ENCODE results near the gene WWC1.

WWC1 gene

DNA sequence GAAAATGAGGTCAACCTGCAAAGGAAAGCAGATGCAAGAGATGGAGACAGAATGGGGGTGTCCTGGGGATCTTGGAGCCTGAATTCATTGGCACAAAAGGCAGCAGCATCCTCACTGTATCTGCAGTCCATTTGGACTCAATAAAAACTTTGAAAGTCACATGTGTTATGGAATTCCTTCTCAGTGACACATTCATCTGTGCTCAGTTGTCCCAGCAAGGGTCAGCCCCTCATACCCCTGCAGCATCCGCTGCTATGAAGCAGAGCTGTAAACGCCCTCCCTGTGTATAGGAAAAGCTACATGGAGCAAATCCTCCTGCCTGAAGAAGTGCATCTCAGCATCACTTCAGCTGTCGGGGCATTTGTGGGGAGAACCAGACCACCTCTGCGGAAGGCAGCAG, 180.3 kb downstream of the WWC1 start:
- Histone ChIP-seq H3K4me1 (ENCODE audit: insufficient read depth, low read length) (peaks cover 6% of the 10 kb centered on the region), H3K9ac (ENCODE audit: low read depth, low read length) (no peak overlapping the region), H3K9me3 (ENCODE audit: control insufficient read depth, insufficient read depth, low read length) (no peaks in the 10 kb centered on the region), H3K36me3 (ENCODE audit: insufficient read depth, low read length) (no peaks in the 10 kb centered on the region)

DNA sequence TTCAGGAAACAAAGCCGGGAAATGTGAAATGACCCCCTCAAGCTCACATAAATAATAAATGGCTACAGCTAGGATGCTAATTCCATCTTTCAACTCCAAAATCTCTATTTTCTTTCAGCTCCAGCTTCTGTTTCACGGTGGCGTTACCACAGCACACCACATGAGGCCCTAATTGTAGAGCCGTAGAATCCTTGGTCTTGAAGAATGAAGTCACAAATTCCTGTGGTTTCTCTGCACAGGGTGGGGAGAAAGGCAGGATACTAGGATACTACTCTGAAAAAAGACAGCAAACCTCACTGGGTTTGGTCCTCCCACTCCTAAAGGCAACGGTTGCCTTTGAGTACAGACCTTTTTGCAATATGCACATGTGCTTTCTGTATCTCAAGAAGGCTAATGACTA, 180.9 kb downstream of the WWC1 start:
- Histone ChIP-seq H3K4me1 (ENCODE audit: insufficient read depth, low read length) (peaks cover 6% of the 10 kb centered on the region), H3K9ac (ENCODE audit: low read depth, low read length) (no peak overlapping the region), H3K9me3 (ENCODE audit: control insufficient read depth, insufficient read depth, low read length) (no peaks in the 10 kb centered on the region), H3K36me3 (ENCODE audit: insufficient read depth, low read length) (no peaks in the 10 kb centered on the region)

DNA sequence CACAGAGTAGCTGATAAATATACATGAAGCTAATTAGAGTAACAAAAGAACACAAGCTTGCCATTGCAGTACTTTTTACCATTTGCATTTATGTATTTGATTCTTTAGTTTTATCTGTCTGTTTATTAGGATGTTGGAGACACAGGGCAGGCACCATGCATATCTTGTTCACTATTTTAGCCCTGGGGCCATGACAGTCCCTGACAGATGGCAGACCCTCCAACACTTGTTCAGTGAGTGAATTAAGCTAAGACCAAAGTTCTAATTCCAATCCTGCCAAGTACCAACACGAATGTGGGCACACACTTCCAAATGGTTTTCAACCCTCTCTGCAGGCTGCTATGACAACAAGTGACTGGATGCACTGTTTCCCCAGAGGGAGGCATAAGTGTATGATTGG, 182.9 kb downstream of the WWC1 start:
- Histone ChIP-seq H3K4me1 (ENCODE audit: insufficient read depth, low read length) (peaks cover 6% of the 10 kb centered on the region), H3K9me3 (ENCODE audit: control insufficient read depth, insufficient read depth, low read length) (no peaks in the 10 kb centered on the region), H3K9ac (ENCODE audit: low read depth, low read length) (no peak overlapping the region), H3K36me3 (ENCODE audit: insufficient read depth, low read length) (no peaks in the 10 kb centered on the region)

DNA sequence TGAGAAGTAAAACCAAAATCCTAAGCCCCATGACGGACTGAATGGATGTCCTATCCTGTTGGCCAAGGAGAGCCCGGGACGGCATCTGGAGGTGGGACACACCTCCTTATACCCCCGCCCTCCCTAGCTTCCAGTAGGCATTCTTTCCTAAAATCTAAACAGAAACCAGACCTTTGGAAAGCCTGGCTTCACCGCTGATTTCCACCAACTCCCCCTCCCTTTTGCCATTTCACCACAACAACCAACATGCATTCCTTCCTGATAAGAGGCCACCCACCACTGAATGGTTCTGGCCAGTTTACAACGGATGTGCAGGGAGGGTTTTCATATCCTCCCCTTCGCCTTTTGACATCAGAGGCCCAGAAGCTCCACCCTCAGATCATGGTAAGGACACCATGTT, 185.6 kb downstream of the WWC1 start:
- Histone ChIP-seq H3K9ac (ENCODE audit: low read depth, low read length) (no peak overlapping the region), H3K9me3 (ENCODE audit: control insufficient read depth, insufficient read depth, low read length) (no peaks in the 10 kb centered on the region), H3K36me3 (ENCODE audit: insufficient read depth, low read length) (no peaks in the 10 kb centered on the region), H3K4me1 (ENCODE audit: insufficient read depth, low read length) (peaks cover 6% of the 10 kb centered on the region)

DNA sequence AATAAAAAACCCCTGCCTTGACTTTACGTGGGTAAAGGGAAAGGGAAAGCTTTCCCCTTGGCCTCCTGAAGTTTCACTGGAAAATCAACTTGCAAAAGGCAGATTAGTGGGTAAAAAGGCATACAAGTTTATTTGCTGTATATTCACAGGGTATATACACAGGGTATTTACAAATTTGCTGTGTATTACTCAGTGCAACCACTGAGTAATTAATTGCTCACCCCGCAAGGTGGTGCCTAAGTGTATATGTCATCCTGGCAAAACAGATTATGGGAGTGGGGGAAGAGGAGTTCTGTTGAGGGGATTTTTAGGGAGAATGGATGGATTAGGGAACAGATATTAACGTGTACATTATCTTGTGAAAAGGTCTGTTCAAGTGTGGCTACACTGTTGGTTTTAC, 187.7 kb downstream of the WWC1 start:
- no peak overlapping the region for H3K9ac ChIP-seq (ENCODE audit: low read depth, low read length)
- H3K36me3 ChIP-seq (ENCODE audit: insufficient read depth, low read length), result no peaks in the 10 kb centered on the region
- H3K9me3 ChIP-seq (ENCODE audit: control insufficient read depth, insufficient read depth, low read length), result no peaks in the 10 kb centered on the region
- H3K4me1 ChIP-seq (ENCODE audit: insufficient read depth, low read length), result no peaks in the 10 kb centered on the region; the same call in 1 of the 2 replicates

DNA sequence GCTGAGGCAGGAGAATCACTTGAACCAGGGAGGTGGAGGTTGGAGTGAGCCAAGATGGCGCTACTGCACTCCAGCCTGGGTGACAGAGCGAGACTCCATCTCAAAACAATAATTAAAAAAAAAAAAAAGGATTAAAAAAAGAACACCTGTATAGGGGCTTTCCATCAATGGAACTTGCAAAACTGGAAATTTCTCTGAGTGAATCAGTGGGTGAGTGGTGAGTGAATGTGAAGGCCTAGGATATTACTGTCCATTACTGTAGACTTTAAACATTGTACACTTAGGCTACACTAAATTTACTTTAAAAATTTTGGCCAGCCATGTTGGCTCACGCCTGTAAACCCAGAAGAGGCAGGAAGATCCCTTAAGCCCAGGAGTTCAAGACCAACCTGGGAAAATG, 189.2 kb downstream of the WWC1 start:
- H3K36me3 ChIP-seq (ENCODE audit: insufficient read depth, low read length), result no peaks in the 10 kb centered on the region
- no peaks in the 10 kb centered on the region; the same call in 1 of the 2 replicates for H3K4me1 ChIP-seq (ENCODE audit: insufficient read depth, low read length)
- no peak overlapping the region for H3K9ac ChIP-seq (ENCODE audit: low read depth, low read length)
- H3K9me3 ChIP-seq (ENCODE audit: control insufficient read depth, insufficient read depth, low read length), result no peaks in the 10 kb centered on the region

DNA sequence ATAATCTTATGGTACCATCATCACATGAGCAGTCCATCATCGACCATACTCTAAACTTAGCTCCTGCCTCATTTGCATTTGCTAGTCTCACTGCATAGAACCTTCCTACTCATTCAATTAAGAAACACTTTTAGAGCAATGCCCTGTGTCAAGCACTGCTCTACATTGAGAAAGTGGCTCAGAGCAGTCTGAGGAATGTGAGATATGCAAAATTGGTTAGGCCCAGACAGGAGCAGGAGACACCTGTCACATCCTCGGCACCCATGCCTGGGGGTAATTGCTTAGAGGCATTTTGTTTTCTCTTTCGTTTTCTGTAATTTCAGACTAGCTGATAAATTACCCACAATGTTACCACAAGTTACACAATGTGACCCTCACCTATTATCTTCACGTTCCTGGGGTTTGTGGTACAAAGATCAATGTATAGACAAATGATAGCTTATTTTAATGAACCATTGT, 189.9 kb downstream of the WWC1 start:
- no peak overlapping the region for H3K9ac ChIP-seq (ENCODE audit: low read depth, low read length)
- no peaks in the 10 kb centered on the region for H3K36me3 ChIP-seq (ENCODE audit: insufficient read depth, low read length)
- H3K9me3 ChIP-seq (ENCODE audit: control insufficient read depth, insufficient read depth, low read length), result no peaks in the 10 kb centered on the region
- no peaks in the 10 kb centered on the region; the same call in 1 of the 2 replicates for H3K4me1 ChIP-seq (ENCODE audit: insufficient read depth, low read length)

DNA sequence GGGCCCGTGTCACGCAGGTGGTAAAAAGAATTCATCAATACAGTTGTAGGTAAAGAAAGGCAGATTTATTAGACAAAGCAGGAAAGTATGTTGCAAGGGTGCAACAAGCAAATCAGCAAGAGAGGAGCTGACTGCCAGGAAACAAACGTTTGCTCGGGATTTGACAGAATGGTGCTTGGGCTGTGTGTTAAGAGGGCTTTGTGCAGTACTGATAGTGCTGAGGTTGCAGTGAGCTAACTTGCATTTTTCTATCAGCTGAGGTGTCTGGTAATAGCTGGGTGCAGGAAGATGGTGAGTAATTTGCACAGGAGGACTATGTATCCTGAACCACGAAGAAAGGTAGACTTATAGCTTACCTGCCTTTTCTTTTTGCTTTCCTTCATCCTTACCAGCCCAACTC, 190.9 kb downstream of the WWC1 start:
- Histone ChIP-seq H3K36me3 (ENCODE audit: insufficient read depth, low read length) (no peaks in the 10 kb centered on the region), H3K4me1 (ENCODE audit: insufficient read depth, low read length) (no peaks in the 10 kb centered on the region), H3K9me3 (ENCODE audit: control insufficient read depth, insufficient read depth, low read length) (no peaks in the 10 kb centered on the region), H3K9ac (ENCODE audit: low read depth, low read length) (no peak overlapping the region)

DNA sequence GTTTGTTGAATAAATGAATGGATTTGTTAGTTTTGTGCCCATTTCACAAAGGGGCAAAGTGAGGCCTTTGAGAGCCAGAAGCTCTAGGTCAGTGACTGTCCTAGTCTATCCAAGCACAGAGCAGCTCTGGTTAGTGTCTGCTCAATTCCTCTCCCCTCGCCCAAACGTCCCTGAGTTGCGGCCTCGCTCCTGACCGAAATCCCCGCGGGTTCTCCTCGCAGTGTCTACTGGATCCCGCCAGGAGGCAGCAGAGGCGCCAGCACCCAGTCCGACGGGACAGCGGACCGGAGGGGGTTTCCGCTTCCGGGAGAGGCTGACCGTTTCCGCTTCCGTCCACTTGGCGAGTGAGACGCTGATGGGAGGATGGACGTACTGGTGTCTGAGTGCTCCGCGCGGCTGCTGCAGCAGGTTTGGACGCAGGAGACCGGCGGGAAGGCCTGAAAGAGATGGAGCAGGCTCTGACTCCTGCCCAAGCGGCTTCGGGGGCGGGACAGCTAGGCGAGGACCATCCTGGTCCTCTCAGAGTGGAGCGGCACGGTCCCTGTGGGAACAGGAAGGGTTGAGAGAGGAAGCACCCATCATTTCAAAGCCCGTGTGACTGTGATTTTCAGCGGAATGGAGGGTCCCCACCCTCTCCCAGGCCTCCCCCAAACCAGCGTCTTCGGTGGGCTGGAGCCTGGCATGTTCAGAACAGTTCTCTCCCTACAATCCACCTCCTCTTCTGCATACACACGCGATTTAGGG, 194.9 kb downstream of the WWC1 start, which contains the start of gene RARS1:
Gene RARS1 (plus strand): TSS at position 336 of the 744 bp plus-strand sequence. CDS start 28 bp downstream, at position 364.
- peaks cover 19% of the 10 kb centered on the region for H3K36me3 ChIP-seq (ENCODE audit: insufficient read depth, low read length)
- H3K9ac ChIP-seq (ENCODE audit: low read depth, low read length), result peak within 1 kb of the TSS; percentile 84
- no peaks in the 10 kb centered on the region for H3K9me3 ChIP-seq (ENCODE audit: control insufficient read depth, insufficient read depth, low read length)
- no peaks in the 10 kb centered on the region for H3K4me1 ChIP-seq (ENCODE audit: insufficient read depth, low read length)

DNA sequence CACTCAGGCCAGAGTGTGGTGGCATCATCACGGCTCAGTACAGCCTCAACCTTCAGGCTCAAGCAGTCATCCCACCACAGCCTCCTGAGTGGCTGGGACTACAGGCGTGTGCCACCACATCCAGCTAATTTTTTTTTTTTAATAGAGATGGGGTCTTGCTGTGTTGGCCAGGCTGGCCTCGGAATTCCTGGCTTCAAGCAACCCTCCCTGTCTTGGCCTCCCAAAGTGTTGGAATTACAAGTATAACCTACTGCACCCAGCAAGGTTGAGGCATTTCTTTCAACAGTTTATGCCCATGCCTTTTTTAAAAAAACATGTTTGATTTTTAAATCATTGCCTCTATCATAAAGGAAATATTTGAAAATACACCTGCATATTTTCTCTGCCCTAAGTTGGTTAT, 197.6 kb downstream of the WWC1 start:
- H3K4me1 ChIP-seq (ENCODE audit: insufficient read depth, low read length), result no peaks in the 10 kb centered on the region
- no peak overlapping the region for H3K9ac ChIP-seq (ENCODE audit: low read depth, low read length)
- H3K36me3 ChIP-seq (ENCODE audit: insufficient read depth, low read length), result peaks cover 43% of the 10 kb centered on the region
- no peaks in the 10 kb centered on the region for H3K9me3 ChIP-seq (ENCODE audit: control insufficient read depth, insufficient read depth, low read length)

DNA sequence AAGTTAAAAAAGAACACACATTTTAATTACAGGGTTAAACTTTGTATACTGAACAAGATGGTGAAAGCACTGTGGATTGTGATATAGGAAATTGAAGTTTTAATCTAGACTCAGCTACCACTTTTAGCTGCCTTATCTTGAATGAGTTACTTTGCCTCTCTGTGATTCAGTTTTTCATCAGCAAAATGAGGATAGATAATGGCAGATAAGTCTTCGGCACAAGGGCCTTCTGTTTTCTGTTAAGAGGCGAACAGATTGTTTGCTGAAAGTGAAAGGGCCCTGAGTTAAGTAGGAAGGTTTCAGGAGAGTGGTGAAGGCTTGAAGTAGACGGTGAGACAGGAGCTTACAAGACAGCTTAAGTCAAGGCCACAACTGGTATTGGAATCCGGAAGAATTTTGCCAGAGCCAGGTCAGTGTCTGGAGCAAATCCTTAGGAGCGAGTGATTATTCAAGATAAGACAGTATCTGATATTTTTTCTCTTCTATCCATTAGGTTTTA, 202.7 kb downstream of the WWC1 start:
- H3K36me3 ChIP-seq (ENCODE audit: insufficient read depth, low read length), result peaks cover 54% of the 10 kb centered on the region
- no peak overlapping the region for H3K9ac ChIP-seq (ENCODE audit: low read depth, low read length)
- no peaks in the 10 kb centered on the region for H3K9me3 ChIP-seq (ENCODE audit: control insufficient read depth, insufficient read depth, low read length)
- H3K4me1 ChIP-seq (ENCODE audit: insufficient read depth, low read length), result no peaks in the 10 kb centered on the region

DNA sequence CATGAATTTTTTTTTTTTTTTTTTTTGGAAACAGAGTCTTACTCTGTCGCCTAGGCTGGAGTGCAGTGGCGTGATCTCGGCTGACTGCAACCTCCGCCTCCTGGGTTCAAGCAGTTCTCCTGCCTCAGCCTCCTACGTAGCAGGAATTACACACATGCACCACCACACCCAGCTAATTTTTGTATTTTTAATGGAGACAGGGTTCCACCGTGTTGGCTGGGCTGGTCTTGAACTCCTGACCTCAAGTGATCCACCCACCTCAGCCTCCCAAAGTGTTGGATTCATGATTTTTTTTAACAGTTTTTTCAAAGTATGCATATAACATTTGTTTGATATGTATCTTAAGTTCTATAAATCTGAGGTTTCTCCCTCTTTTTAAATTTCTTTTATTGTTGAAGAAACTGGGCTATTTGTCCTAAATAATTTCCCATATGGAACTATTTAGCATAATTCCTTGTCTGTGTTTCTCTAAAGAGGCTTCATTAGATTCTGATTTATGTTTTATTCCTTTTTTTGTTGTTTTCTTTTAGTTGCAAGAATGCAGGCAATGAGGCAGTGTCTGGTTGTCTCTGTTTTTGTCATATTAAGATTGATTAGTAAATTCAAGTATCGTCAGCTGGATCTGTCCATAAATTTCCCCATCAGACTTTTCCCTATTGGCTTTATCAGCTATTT, 211.3 kb downstream of the WWC1 start:
- Histone ChIP-seq H3K36me3 (ENCODE audit: insufficient read depth, low read length) (peaks cover 17% of the 10 kb centered on the region), H3K4me1 (ENCODE audit: insufficient read depth, low read length) (no peaks in the 10 kb centered on the region), H3K9me3 (ENCODE audit: control insufficient read depth, insufficient read depth, low read length) (no peaks in the 10 kb centered on the region), H3K9ac (ENCODE audit: low read depth, low read length) (no peak overlapping the region)

DNA sequence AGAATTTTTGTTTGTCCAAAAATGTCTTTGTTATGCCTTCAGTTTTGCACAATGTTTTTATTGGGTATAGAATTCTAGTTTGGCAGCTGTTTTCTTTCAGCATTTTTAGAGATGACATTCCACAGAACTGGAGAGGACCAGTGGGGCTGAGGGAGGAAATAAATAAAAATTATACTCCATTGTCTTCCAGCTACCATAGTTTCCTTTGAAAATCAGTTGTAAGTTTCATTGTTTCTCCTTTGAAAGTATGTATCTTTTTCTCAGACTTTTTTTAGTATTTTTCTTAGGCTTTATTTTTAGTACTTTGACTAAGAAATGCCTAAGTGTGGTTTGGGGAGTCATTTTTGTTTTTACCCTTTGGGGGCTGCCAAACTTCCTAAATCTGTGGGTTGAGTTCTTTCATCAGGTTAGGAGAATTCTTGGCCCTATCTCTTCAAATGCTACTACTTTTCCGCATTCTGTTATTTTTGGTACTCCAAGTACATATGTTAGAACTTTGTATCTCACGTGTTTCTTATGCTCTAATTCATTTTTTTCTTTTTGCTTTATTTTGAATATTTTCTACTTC, 222.5 kb downstream of the WWC1 start:
- H3K9me3 ChIP-seq (ENCODE audit: control insufficient read depth, insufficient read depth, low read length), result no peaks in the 10 kb centered on the region

More for the DNA sequence above, 222.5 kb downstream of the WWC1 start:
- Histone ChIP-seq H3K4me1 (ENCODE audit: insufficient read depth, low read length) (no peaks in the 10 kb centered on the region), H3K9ac (ENCODE audit: low read depth, low read length) (no peak overlapping the region), H3K36me3 (ENCODE audit: insufficient read depth, low read length) (peaks cover 45% of the 10 kb centered on the region)
